Subcutaneous adipose tissue (tissue), 4 donors: ENCODE measurements around the gene PFKP. TPM values are rescaled to one million over a fixed set of nuclear protein-coding genes. Genes with fewer than 3 reads are reported as not detected.

ENCODE experiments used
- total RNA-seq, 4 donors: library from RNA; depleted of rRNA; stranded (reverse); fragments of >200 nt; gene quantifications; one replicate each; pipeline ENCODE4 v1.1.0, GENCODE V29; 2016
- TF ChIP-seq, protein P1 (sequence below): fragments of 450-650 bp; IDR thresholded peaks from one replicate; pipeline ENCODE4 v1.5.1; 2016; ENCODE audit warnings: low read depth, mild to moderate bottlenecking, control low read depth, antibody characterized with exemption, moderate library complexity

PFKP gene
- total RNA-seq, 4 donors from 2014 or later: 18.3 to 25.3 (median 20.0) TPM

GRCh38 chr10:3085785-3086567 is 18.6 kb downstream of the PFKP start:
- TF ChIP-seq, protein P1, sequence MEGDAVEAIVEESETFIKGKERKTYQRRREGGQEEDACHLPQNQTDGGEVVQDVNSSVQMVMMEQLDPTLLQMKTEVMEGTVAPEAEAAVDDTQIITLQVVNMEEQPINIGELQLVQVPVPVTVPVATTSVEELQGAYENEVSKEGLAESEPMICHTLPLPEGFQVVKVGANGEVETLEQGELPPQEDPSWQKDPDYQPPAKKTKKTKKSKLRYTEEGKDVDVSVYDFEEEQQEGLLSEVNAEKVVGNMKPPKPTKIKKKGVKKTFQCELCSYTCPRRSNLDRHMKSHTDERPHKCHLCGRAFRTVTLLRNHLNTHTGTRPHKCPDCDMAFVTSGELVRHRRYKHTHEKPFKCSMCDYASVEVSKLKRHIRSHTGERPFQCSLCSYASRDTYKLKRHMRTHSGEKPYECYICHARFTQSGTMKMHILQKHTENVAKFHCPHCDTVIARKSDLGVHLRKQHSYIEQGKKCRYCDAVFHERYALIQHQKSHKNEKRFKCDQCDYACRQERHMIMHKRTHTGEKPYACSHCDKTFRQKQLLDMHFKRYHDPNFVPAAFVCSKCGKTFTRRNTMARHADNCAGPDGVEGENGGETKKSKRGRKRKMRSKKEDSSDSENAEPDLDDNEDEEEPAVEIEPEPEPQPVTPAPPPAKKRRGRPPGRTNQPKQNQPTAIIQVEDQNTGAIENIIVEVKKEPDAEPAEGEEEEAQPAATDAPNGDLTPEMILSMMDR: no peak

DNA sequence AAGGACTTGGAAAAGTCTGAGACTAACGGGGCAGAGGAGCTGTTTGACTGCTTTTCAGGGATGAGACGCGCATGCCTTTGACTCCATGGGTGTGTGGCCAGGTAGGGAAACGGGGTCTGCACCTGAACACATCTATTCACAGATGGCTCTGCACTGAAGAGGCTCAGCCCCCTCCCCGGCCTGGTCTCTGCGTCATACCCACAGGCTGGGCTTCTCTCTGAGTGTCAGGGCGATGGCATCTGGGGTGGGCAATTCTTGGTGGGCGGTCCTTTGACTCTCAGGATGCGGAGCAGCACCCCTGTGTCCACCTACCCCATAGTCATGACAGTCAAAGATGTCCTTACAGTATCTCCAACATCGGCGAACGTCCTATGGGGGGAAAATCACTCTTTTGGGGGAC is 23.0 kb downstream of the PFKP start:
- TF ChIP-seq, protein P1: no peak

DNA sequence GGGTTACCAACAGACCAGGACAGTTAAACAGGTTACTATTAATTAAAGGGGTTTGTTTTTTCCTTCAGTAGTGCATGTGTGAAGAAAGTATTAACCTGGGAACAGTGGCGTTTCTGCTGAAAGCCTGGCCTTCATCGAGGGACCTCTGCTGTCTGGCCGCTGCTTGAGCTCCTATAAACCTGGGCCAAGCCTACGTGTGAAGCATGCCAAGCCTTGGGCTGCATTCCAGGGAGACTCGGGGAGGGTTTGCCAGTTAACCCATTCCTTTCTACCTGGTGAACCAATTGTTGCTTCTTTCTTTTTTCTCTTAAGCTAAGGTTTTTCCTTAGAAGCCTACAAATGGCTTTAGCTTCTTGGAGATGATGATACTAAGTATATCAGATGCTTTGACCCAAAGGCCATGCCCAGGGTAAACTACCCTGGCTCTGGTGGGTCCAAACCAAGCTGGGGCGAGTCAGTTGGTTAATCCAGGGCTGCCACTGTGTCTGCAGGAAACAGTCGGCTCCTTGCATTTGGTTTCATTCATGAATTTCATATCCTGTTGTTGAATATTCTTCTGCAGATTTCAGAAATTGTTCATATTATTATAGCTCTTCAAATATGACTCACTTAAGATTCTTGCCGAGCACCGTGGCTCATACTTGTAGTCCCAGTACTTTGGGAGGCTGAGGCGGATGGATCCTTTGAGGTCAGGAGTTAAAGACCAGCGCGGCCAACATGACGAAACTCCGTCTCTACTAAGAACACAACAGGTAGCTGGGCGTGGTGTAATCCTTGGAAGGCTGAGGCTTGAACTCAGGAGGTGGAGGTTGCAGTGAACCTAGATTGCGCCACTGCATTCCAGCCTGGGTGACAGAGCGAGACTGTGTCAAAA is 23.8 kb downstream of the PFKP start:
- TF ChIP-seq, protein P1: no peak

DNA sequence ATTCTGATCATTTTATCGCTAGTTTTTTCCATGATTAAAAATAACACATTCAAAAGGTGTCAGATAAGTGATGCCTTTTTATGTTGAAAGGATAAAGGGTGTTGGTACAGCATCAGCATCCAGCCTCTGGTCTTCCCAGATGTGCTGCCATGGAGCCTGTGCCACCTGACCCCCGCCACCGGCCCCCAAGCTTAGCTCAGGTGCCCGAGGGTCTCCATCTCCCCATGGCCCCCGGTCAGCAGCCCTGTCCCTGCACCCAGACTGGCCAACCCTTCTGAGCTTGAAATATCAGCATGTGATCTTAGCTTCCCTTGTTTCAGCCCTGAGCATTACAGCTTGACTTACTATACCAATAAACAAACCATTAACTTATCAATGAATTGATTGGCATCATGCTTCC is 24.6 kb downstream of the PFKP start:
- TF ChIP-seq, protein P1: no peak

- TF ChIP-seq, protein P1: no peak
These were observed 26.6 kb downstream of the PFKP start for GRCh38 chr10:3093996-3094395.

- TF ChIP-seq, protein P1: no peak
These were observed 27.3 kb downstream of the PFKP start for GRCh38 chr10:3094609-3095036.
